NCI-H460 (cell line): ENCODE measurements around the gene ZFP36L1. TPM values are rescaled to one million over a fixed set of nuclear protein-coding genes. Genes with fewer than 3 reads are reported as not detected.

Source experiments
- DNase-seq: peaks from one replicate; pipeline ENCODE4 v3.0.0-alpha.2; 2016; ENCODE audit warnings: low read depth; ENCODE audit errors: extremely low read depth
- total RNA-seq: library from RNA; depleted of rRNA; stranded (reverse); fragments of >200 nt; shearing (Covaris generic); gene quantifications from 2 replicates; pipeline ENCODE4 v1.2.3, GENCODE V29; 2014; rRNA removed

The ZFP36L1 gene
- total RNA-seq, 1 experiment from 2014 or later: 17.1 TPM

GRCh38 chr14:68744613-68745012 lies 48.3 kb downstream of the ZFP36L1 start:
- no peak for DNase-seq

- no peak for DNase-seq
These were observed 50.9 kb downstream of the ZFP36L1 start for GRCh38 chr14:68741839-68742470.

GRCh38 chr14:68741477-68741791 lies 51.4 kb downstream of the ZFP36L1 start:
- no peak for DNase-seq

GRCh38 chr14:68740788-68741476 lies 51.9 kb downstream of the ZFP36L1 start:
- DNase-seq: no peak

- no peak for DNase-seq
These were observed 53.2 kb downstream of the ZFP36L1 start for GRCh38 chr14:68739701-68740100.

GRCh38 chr14:68738559-68738958 lies 54.3 kb downstream of the ZFP36L1 start:
- no peak for DNase-seq

Other genes with a start within 250 kb of the ZFP36L1 start
- 70.5 and 71.1 TPM in 2 replicates for gene ACTN1, start 186.2 kb upstream of the ZFP36L1 start, total RNA-seq